ENCODE results near the gene ENPP4.

GRCh38 chr6:46156701-46157100 is 26.9 kb downstream of the ENPP4 start:
- no peak for TF ChIP-seq POLR2A (IDR thresholded peaks at IDR 0.05)
- no peak for TF ChIP-seq CTCF (IDR thresholded peaks at IDR 0.05)
- no peak for TF ChIP-seq EP300 (IDR thresholded peaks at IDR 0.05)
